Measurements from ENCODE around the gene ZBTB47. TPM values are rescaled to one million over a fixed set of nuclear protein-coding genes. Genes with fewer than 3 reads are reported as not detected.

Gene ZBTB47
- total and polyA plus RNA-seq, 10 of the 15 experiments (the other 5 are each of a cell fraction or from before 2014, with no cell fraction given): 0.04 to 3.4 (median 1.0) TPM; not detected in 1

DNA sequence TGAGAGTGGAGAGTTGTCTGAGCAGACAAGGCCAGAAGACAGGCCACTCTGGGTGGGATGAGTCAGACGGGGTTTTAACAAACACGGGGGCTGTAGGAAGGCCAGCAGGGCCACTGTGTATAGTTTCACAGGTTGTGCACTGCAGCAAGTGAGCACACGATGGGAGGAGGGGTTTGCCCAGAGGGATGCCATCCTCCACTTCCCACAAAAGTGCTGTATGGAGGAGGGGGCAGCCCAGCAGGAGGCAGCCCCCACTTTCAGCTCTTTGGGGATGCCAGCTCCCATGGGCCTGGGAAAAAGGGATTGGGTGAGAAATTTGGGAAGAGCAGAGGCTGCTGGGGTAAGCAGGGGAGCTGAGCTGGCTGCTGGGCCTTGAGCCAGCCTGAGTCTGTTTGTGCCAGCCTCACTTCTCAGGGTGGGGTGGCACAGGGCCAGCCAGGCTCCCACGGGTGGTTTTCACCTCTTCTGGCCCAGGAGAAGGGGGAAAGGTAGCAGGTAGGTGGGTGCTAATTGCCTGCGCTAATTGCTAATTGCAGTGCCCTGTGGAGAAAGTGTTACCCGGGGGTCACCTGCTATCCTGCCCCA, 6.7 kb downstream of the ZBTB47 start:
- H3K4me3 ChIP-seq: no peak overlapping the region
- no peaks in the 10 kb centered on the region for H3K79me2 ChIP-seq (ENCODE audit: control insufficient read depth, insufficient read depth, low read length)
- FAIRE-seq: no peak
- peaks cover 7% of the 10 kb centered on the region for H3K4me1 ChIP-seq (ENCODE audit: control insufficient read depth, insufficient read depth, low read length)
- RAD21 ChIA-PET (ENCODE audit: unreplicated experiment): no interaction called here
- no peak overlapping the region for H3K9ac ChIP-seq (ENCODE audit: control insufficient read depth, insufficient read depth, low read length)
- no TSS peak for BruUV-seq (replicated peaks)
- H3K27ac ChIP-seq (ENCODE audit: control insufficient read depth, insufficient read depth): no peak overlapping the region
- SMC1A ChIA-PET (ENCODE audit: uncharacterized antibody, unreplicated experiment): no interaction called here
- no peak overlapping the region for H3K4me2 ChIP-seq (ENCODE audit: control insufficient read depth, insufficient read depth)
- H4K20me1 ChIP-seq (ENCODE audit: control insufficient read depth, insufficient read depth): no peaks in the 10 kb centered on the region
- CTCF ChIA-PET: interaction anchor here (0.7 kb wide), 1 partner anchor 47 kb away, joined by 3 read pairs; no protein-coding TSS in a partner anchor
- intact Hi-C loops (cut with micrococcal nuclease; ENCODE audit: unreplicated experiment): no loop called here
- H3K27me3 ChIP-seq (replicated peaks in 1 of 2; ENCODE audit: control insufficient read depth in 2 of 2, insufficient read depth in 2 of 2, low read length in 1 of 2): no peaks in the 10 kb centered on the region
- no peaks in the 10 kb centered on the region; the same call in 2 of the 3 replicates for H3K9me3 ChIP-seq (replicated peaks; ENCODE audit: control insufficient read depth, insufficient read depth, low read length)
- POLR2A ChIA-PET: no interaction called here
- H3K36me3 ChIP-seq (ENCODE audit: control insufficient read depth in 2 of 2, insufficient read depth in 2 of 2, low read length in 1 of 2): no peaks in the 10 kb centered on the region; a peak in 1 of 4 replicates
- in situ Hi-C loops (cut with MboI): no loop called here
- H2AFZ ChIP-seq (ENCODE audit: control insufficient read depth, low read depth, low read length): no peak overlapping the region
- no peak for DNase-seq (ENCODE audit: low read depth, low spot score)
- no peak for ATAC-seq
- no peak for TF ChIP-seq HDAC6 (IDR thresholded peaks at IDR 0.05; ENCODE audit: unreplicated experiment)
- TF ChIP-seq DPF2 (IDR thresholded peaks at IDR 0.05): no peak
- no peak for TF ChIP-seq YY1 (IDR thresholded peaks at IDR 0.05; ENCODE audit: low read depth, low read length)
- TF ChIP-seq MEF2B (IDR thresholded peaks at IDR 0.05; ENCODE audit: partially characterized antibody, poor library complexity, severe bottlenecking): no peak
- no peak for TF ChIP-seq NR2C1 (IDR thresholded peaks at IDR 0.05)
- TF ChIP-seq TAF1 (IDR thresholded peaks at IDR 0.05; ENCODE audit: borderline replicate concordance, low read depth, low read length): no peak
- TF ChIP-seq, protein P1, sequence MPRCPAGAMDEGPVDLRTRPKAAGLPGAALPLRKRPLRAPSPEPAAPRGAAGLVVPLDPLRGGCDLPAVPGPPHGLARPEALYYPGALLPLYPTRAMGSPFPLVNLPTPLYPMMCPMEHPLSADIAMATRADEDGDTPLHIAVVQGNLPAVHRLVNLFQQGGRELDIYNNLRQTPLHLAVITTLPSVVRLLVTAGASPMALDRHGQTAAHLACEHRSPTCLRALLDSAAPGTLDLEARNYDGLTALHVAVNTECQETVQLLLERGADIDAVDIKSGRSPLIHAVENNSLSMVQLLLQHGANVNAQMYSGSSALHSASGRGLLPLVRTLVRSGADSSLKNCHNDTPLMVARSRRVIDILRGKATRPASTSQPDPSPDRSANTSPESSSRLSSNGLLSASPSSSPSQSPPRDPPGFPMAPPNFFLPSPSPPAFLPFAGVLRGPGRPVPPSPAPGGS (IDR thresholded peaks at IDR 0.05; ENCODE audit: borderline replicate concordance, insufficient read depth, low read depth, low read length, poor library complexity, severe bottlenecking): no peak
- TF ChIP-seq TCF12 (IDR thresholded peaks at IDR 0.05; ENCODE audit: low read depth, low read length): no peak
- WGBS (ENCODE audit: insufficient coverage, insufficient replicate concordance, low lambda C conversion rate, missing lambda C conversion rate): 41% methylated on average over 6 of the region's 6 CpGs

Data from GM12878 (cell line).